Muscle of leg (tissue), 11 donors: ENCODE measurements around the gene TRIM24. TPM values are rescaled to one million over a fixed set of nuclear protein-coding genes. Genes with fewer than 3 reads are reported as not detected.

Source experiments
- DNase-seq: peaks from one replicate; pipeline ENCODE4 v3.0.0; 2013
- H3K27ac ChIP-seq: one replicate; pipeline ENCODE4 v1.5.1; 2013; ENCODE audit warnings: mild to moderate bottlenecking, low read length, control low read depth
- H3K27me3 ChIP-seq: one replicate; pipeline ENCODE4 v1.6.1; 2013; ENCODE audit warnings: low read length; ENCODE audit not compliant: control insufficient read depth, insufficient read depth
- H3K36me3 ChIP-seq: one replicate; pipeline ENCODE4 v1.6.1; 2013; ENCODE audit warnings: low read length; ENCODE audit not compliant: control insufficient read depth, insufficient read depth
- H3K4me1 ChIP-seq: one replicate; pipeline ENCODE4 v1.6.1; 2013; ENCODE audit warnings: low read length; ENCODE audit not compliant: control insufficient read depth, insufficient read depth
- H3K4me3 ChIP-seq: one replicate; pipeline ENCODE4 v1.5.1; 2013; ENCODE audit warnings: low read length, control low read depth
- H3K9me3 ChIP-seq: replicated peaks from 2 replicates; pipeline ENCODE4 v1.6.1; 2013; ENCODE audit warnings: low read depth, low read length; ENCODE audit not compliant: control insufficient read depth
- WGBS: methylation state at CpG from one replicate; pipeline ENCODE4 v1.1.5; 2013; ENCODE audit warnings: missing lambda C conversion rate; ENCODE audit not compliant: insufficient coverage; 5-methylcytosine and 5-hydroxymethylcytosine counted together
- polyA plus RNA-seq, 8 donors: library from polyadenylated mRNA; unstranded; fragments of 120-200 nt; gene quantifications; one replicate each; pipeline versions ENCODE4 v1.2.1 to v1.2.3, GENCODE V29; 2013; ENCODE audit warnings: inconsistent platforms in 1 of 8, low replicate concordance in 1 of 8; ENCODE audit not compliant: insufficient read length in 8 of 8, insufficient read depth in 1 of 8
- total RNA-seq: library from RNA; stranded (reverse); fragments of 120-200 nt; gene quantifications from one replicate; pipeline ENCODE4 v1.2.4, GENCODE V29; 2013

The TRIM24 gene
- total and polyA plus RNA-seq, 9 donors, result 13.7 to 27.9 (median 23.1) TPM

GRCh38 chr7:138550337-138550736 lies 90.3 kb downstream of the TRIM24 start:
- H3K27me3 ChIP-seq, result no peaks in the 10 kb centered on the region
- H3K9me3 ChIP-seq, result peaks cover 9% of the 10 kb centered on the region
- H3K4me3 ChIP-seq, result no peak overlapping the region
- peaks cover 34% of the 10 kb centered on the region for H3K36me3 ChIP-seq
- no peak overlapping the region for H3K27ac ChIP-seq
- no peak for DNase-seq
- WGBS, result no CpG with 5 or more reads among the region's 3 CpGs
- H3K4me1 ChIP-seq, result no peaks in the 10 kb centered on the region

GRCh38 chr7:138551102-138551501 lies 91.0 kb downstream of the TRIM24 start:
- Histone ChIP-seq H3K27ac (no peak overlapping the region), H3K4me1 (no peaks in the 10 kb centered on the region), H3K27me3 (no peaks in the 10 kb centered on the region), H3K36me3 (peaks cover 32% of the 10 kb centered on the region), H3K4me3 (no peak overlapping the region), H3K9me3 (peaks cover 14% of the 10 kb centered on the region)
- no peak for DNase-seq
- no CpG with 5 or more reads among the region's 3 CpGs for WGBS

GRCh38 chr7:138553805-138554204 lies 93.7 kb downstream of the TRIM24 start:
- H3K4me3 ChIP-seq, result no peak overlapping the region
- no peaks in the 10 kb centered on the region for H3K27me3 ChIP-seq
- DNase-seq, result no peak
- no peaks in the 10 kb centered on the region for H3K4me1 ChIP-seq
- 100% methylated on average over 1 of the region's 4 CpGs for WGBS
- H3K9me3 ChIP-seq, result peaks cover 41% of the 10 kb centered on the region
- peaks cover 53% of the 10 kb centered on the region for H3K36me3 ChIP-seq
- no peak overlapping the region for H3K27ac ChIP-seq

- Histone ChIP-seq H3K27ac (no peak overlapping the region), H3K27me3 (no peaks in the 10 kb centered on the region), H3K9me3 (peaks cover 49% of the 10 kb centered on the region), H3K36me3 (peaks cover 58% of the 10 kb centered on the region), H3K4me3 (no peak overlapping the region), H3K4me1 (no peaks in the 10 kb centered on the region)
- WGBS, result 100% methylated on average over 2 of the region's 4 CpGs
- DNase-seq, result no peak
These were observed 94.6 kb downstream of the TRIM24 start for GRCh38 chr7:138554674-138555073.

GRCh38 chr7:138555684-138556083 lies 95.6 kb downstream of the TRIM24 start:
- DNase-seq, result no peak
- no peak overlapping the region for H3K4me3 ChIP-seq
- WGBS, result no CpG with 5 or more reads among the region's 4 CpGs
- no peaks in the 10 kb centered on the region for H3K4me1 ChIP-seq
- no peaks in the 10 kb centered on the region for H3K27me3 ChIP-seq
- H3K36me3 ChIP-seq, result peaks cover 68% of the 10 kb centered on the region
- no peak overlapping the region for H3K27ac ChIP-seq
- peaks cover 58% of the 10 kb centered on the region for H3K9me3 ChIP-seq

GRCh38 chr7:138556771-138557484 lies 96.9 kb downstream of the TRIM24 start:
- DNase-seq, result no peak
- no peaks in the 10 kb centered on the region for H3K27me3 ChIP-seq
- 100% methylated on average over 2 of the region's 3 CpGs for WGBS
- H3K36me3 ChIP-seq, result peaks cover 76% of the 10 kb centered on the region
- no peaks in the 10 kb centered on the region for H3K4me1 ChIP-seq
- no peak overlapping the region for H3K4me3 ChIP-seq
- H3K27ac ChIP-seq, result no peak overlapping the region
- peaks cover 65% of the 10 kb centered on the region for H3K9me3 ChIP-seq

- Histone ChIP-seq H3K4me3 (no peak overlapping the region), H3K36me3 (peaks cover 91% of the 10 kb centered on the region), H3K27ac (no peak overlapping the region), H3K9me3 (peaks cover 87% of the 10 kb centered on the region), H3K4me1 (no peaks in the 10 kb centered on the region), H3K27me3 (no peaks in the 10 kb centered on the region)
- 100% methylated on average over 5 of the region's 5 CpGs for WGBS
- no peak for DNase-seq
These were observed 99.4 kb downstream of the TRIM24 start for GRCh38 chr7:138559448-138559847.

GRCh38 chr7:138563808-138564207 lies 103.7 kb downstream of the TRIM24 start:
- Histone ChIP-seq H3K9me3 (peaks cover 68% of the 10 kb centered on the region), H3K4me3 (no peak overlapping the region), H3K27me3 (no peaks in the 10 kb centered on the region), H3K4me1 (no peaks in the 10 kb centered on the region), H3K36me3 (peaks cover 78% of the 10 kb centered on the region), H3K27ac (no peak overlapping the region)
- DNase-seq, result no peak
- WGBS, result 100% methylated on average over 1 of the region's 4 CpGs

GRCh38 chr7:138564365-138564764 lies 104.3 kb downstream of the TRIM24 start:
- no peak overlapping the region for H3K4me3 ChIP-seq
- WGBS, result 100% methylated on average over 2 of the region's 5 CpGs
- H3K27me3 ChIP-seq, result no peaks in the 10 kb centered on the region
- H3K36me3 ChIP-seq, result peaks cover 72% of the 10 kb centered on the region
- DNase-seq, result no peak
- H3K27ac ChIP-seq, result no peak overlapping the region
- peaks cover 63% of the 10 kb centered on the region for H3K9me3 ChIP-seq
- no peaks in the 10 kb centered on the region for H3K4me1 ChIP-seq

- Histone ChIP-seq H3K36me3 (peaks cover 68% of the 10 kb centered on the region), H3K27me3 (no peaks in the 10 kb centered on the region), H3K27ac (no peak overlapping the region), H3K4me1 (no peaks in the 10 kb centered on the region), H3K4me3 (no peak overlapping the region), H3K9me3 (peaks cover 57% of the 10 kb centered on the region)
- WGBS, result 100% methylated on average over 4 of the region's 8 CpGs
- DNase-seq, result no peak
These were observed 105.0 kb downstream of the TRIM24 start for GRCh38 chr7:138565071-138565450.
